HuH-7 (cell line): ENCODE results near the gene PTPRK.

Source experiments
- DNase-seq: peaks from one replicate; pipeline ENCODE4 v3.0.0; 2011; ENCODE audit warnings: low spot score

Gene PTPRK

DNA sequence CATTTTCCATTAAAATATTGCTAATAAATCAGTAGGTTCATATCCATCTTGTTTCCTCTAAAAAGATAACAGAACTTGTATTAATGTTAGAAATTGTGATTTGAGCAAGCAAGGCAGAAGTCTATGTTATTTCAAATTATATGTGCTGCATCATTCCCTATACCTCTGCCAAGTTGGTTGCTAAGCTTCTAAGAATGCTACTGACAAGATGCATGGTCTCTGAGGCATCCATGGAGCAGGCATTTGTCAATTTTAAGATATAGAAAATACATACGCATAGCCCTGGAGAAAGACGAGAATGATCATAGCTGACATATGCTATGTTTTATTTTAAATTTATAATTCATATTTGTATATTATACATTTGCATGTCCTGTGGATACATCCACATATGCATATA, 451.2 kb downstream of the PTPRK start:
- no peak for DNase-seq

DNA sequence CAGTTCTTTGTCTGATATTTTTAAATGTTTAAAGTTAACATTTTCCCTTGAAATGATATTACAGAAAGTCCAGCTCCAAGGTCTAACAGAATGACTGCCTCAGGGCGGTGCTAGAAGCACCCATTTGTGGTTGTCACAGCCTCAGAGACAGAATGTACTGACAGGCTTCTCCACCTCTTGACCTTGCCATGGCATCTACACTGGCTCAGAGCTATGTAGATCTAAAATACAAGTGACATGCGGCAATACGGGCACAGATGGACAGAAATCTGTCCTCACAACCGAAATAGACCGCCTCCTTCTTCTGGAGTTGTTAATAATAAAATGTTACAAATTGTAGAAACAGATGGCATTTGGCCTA, 452.3 kb downstream of the PTPRK start:
- DNase-seq: no peak

DNA sequence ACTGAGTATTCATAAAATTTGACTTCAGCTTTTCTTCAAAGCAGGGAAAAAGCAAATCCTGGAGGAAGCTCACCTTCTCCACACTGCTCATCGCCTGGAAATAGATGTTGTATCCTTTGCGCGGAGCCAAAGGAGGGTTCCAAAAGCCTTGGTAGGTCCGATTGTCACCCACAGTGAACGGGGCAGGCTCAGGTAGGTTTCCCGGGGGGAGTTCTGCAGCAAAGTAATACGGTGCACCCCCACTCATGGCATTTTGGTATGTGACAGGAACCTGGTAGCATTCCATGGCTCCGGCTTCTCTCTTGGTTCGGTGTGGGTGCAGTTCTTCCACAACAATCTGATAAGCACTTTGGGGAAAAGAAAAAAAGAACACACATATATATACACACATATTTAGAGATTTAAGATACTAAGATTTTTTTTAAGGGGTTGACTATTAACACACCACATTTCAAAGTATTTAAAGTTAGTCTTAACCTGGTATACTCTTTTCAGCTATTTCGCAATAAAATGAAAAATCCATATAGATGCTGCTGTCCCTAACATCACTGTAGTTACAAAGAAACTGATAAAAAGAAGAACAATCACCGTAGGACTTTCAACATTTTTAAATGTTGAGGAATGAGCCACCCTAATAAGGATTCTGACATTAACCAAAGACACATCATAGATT, 452.8 kb downstream of the PTPRK start:
- no peak for DNase-seq

DNA sequence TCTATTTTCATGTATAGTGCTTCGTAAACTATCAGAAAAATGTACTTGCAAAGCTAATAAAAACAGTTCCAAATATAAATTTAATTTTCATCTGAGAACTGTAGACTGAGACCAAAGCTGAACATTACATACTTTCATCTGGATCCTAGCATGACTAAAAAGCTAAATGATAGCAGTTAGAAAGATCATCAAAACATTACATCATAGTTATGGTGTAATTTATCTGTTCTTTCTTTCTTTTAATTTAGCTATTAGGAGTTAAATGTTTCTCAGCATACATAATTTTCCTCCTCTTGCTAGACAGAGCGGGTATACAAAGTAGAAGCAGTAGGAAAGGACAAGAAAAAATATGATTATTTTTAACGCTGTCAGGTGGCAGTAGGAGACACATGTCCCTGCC, 455.3 kb downstream of the PTPRK start:
- no peak for DNase-seq

DNA sequence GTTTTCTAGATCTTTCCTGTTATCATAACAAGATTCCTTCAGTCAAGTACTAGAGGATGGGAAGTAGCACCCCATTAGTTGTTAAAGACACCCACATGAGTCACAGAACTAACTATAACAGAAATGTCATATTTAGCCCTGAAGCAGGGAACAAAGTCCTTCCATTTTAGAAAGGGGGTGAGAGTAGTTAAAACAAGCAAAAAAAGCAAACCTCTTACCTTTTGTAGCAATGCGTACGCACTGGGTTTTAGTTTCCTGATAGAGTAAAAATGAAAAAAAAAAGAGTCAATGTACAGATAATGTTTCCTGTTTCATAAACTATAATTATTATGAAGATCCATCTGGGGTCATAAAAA, 455.9 kb downstream of the PTPRK start:
- DNase-seq: no peak

DNA sequence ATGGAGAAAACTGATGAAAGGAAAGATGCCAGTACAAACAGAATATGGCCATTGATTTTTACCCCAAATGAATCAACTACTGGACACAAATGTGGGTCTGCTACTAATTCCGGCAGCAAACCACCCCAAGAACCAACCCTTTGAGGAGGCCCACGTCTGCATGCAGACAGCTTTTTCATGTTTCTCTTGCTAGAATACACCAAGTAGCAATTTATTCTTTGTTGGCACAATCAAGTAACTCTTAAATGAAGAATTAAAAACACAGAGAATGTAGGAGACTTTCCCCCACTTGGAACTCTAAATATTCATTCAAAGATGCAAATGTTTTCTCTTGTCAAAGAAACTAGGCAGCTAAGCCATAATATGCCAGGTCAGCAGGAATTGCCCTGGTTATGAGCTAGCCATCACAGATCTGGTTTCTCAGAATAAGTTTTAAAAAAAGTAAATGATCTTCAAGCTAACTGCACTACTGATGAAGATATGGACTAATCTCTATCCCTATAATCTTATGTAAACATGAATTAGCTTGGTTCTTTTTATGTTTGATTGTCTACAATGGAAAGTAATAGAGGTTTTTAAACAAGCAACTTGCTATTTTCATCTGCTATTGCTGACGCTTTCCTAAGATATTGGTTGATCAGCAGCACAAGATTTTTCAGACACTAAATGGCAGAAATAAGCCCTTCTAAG, 456.4 kb downstream of the PTPRK start:
- DNase-seq: no peak

DNA sequence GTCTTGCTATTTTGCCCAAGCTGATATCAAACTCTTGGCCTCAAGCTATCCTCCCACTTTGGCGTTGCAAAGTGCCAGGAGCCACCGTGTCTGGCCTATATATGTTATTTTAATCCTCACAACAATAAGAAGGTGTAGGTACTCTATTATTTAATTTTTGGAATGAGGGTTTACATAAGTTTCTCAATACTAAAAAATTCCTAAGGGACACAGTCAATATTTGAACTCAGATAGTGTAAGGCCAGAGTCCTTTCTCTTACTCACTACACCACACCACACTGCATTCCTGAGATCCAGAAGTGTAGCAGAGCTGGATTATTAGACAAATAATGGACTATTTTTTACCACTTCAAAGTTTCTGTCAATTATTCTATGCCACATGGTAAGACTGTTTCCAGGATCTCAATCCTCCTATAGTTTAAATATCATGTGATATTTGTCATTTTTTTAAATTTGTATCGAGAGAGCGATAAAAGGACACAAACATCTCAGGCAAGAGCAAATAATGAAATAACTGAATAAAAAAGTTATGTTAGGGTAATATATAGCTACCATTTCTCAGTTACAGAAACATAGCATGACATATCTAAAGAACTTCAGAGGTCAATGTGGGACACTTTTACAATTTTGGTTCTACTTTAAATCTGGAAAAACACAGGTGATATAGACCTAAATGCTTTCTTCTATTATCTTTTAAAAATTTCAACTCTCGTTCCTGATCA, 457.4 kb downstream of the PTPRK start:
- peak; percentile 34 for DNase-seq

DNA sequence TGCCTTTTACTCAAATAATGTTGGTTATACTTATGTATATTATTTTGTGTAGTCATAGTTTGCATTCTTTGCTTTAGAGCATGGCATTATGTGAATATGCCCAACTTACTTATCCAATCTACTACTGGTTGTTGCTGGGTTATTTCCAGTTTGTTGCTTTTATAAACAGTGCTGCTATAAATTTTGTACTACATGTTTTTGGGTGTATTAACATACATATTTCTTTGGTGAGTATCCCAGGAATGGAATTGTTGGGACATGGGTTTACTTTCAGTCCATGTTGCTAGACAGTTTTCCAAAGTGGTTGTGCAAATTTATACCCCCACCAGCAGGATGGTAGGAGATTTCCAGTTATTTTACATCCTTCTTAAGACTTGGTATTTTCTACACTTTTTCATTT, 462.5 kb downstream of the PTPRK start:
- no peak for DNase-seq

DNA sequence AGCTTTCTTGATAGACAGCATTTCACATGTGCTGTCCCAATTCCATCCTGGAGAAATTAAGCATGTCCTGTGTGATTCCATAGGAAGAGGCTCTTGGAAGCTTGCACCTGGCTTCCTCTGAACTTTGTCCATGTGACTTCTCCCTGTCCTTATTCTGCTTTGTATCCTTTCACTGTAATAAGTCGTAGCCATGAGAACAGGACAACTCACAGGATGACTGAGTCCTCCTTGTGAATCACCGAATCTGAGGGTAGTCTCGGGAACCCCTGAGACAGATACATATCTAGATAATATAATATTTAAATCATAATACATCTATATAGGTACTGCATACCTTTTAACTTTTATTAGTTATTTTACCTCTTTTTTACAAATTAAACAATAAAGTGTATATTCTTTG, 462.9 kb downstream of the PTPRK start:
- DNase-seq: no peak

DNA sequence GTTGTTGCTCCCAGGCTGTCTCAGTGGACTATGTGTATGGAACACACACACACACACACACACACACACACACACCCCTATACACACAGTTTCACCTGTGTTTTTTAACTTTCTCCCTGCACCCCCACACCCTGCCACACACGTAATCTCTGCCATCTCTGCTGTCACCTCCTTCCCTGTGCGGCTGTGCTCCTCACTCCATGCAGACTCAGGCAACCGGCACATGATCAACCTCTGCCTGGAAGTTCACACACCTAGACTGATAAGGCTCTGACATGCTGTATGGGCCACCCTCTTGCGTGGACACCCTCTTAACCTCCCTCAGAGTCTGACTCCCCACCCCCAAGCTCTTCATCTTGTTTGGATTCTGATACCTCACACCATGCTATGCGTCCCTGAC, 467.3 kb downstream of the PTPRK start:
- no peak for DNase-seq

DNA sequence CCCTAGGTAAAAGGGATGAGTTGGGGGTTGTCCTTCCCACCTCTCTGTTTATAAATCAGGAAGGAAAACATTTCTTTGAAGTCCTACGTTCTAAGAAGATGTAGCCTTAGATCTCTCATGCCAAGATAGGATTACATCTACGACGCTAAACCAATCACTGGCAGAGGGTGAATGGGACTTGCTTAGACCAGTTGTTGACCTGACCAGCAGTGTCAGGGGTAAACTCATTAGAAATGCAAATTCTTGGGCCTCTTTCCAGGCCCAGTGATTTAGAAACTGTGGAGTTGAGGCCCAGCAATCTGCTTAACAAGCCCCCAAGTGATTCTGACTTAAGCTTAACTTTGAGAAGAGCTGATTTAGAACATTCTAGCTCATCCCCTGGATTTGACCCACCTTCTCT, 472.4 kb downstream of the PTPRK start:
- no peak for DNase-seq

DNA sequence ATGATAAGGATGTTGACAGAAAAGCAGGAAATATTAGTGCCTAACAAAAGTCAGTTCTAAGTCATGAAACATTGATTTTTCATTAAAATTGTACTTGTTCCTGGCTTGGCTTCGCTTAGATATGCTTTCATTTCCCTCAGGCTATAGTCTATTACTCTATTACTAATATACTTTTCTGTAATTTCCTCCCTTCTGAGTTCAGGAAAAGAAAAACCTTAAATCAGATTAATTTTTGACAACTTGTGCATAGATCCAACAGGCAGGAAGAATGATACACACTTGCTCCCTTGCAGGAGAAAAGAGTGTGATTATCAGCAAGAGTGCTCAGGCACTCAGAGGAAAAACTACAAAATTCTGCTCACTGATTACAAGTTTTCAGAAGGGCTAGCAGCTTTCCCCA, 474.4 kb downstream of the PTPRK start:
- no peak for DNase-seq

DNA sequence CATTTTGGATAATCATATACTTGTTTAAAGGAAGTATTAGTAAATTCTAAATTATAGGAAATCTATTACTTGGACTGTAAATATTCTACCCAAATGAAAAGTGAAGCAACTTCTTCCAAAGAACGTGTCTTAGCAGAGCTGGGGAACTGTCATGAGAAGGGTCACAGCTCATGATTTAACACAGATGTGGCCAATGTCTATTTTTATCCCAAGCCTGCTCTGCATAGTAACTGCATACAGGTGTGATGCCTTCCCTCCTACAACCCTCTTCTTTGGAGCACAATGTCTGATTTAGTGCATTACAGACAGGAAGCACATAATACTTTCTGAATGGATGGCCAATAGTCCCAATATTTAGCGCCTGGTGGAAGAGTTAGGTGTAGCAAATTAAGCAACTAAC, 480.9 kb downstream of the PTPRK start:
- no peak for DNase-seq

DNA sequence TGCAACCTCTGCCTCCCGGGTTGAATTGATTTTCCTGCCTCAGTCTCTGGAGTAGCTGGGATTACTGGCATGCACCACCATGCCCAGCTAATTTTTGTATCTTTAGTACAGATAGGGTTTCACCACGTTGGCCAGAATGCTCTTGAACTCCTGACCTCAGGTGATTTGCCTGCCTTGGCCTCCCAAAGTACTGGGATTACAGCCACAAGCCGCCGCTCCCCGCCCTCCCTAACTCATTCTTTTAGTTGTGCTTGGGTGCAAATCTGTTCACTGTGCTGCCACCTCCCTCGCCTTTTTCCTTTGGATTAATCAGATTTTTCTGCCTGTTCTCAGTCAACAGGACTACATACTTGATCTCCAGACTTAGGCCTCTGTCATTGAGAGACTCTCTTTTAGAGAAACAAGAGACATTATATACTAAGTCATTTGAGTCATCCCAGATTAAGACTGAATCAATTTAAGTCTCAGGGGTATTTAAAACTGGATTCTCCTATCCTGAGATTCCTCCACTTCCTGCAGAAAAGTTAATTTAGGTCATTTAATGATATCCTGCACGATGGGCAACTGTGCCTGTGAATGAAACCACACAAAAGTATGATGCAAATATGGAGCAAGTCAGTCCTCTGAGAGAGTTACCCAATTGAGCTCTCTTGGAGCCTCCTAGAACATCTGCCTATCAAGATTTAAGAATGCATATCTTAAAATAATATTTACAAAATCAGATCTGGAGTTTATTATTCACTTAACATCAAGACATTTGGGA, 483.4 kb downstream of the PTPRK start:
- no peak for DNase-seq

DNA sequence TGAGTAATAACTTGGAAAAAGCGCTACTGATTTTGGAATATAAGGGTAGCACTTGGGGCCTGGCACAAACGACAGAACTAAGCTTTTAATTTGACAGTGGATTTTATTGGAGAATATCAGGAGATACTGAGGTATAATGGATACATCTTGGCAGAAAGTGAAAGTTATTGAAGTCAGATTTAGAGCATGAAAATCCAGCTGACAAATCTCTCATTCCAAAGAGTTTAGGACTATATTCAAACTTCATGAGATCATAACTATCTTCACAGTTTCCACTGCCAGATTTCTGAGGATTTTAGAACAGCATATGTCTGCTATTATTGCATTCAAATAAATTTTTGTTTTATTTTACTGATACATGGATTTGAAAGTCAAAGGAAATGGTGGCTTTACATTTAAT, 487.2 kb downstream of the PTPRK start:
- DNase-seq: no peak

DNA sequence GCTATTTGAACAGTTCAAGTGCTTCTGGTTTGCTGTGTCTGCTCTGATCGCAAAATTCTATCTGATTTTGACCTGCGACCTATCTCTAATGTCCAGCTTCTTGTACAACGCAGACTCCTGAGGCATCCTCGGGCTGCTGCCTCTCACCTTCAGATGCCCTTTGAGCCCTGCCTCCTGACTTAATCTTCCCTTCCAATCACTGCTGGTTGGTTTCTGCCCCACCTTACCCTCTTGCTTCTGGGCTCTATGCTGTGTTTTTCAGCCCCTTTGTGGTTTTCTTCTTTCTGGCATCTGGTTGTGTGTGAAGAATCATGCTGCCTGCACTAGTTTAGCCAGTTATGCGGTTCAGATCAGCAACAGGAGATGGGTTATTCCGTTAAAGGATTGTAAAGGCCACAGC, 488.4 kb downstream of the PTPRK start:
- DNase-seq: no peak

DNA sequence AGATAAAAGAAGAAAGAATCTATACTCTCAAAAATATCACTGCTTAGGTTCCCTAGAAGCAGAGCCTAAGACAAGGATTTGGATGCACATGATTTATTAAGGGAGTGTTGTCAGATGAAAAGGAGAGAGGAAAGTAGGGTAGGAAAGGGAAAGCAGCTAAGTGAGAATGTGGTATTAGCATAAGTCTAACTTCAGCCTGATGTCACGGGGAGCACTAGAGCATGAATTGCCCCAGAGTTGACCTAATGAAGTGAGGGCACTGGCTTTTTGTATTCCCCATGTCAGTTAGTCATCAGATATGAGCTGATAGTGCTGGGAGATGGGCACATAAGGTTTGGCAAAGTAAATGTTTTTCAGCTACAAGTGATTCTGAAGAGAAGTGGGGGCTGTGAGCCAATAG, 490.6 kb downstream of the PTPRK start:
- DNase-seq: no peak

DNA sequence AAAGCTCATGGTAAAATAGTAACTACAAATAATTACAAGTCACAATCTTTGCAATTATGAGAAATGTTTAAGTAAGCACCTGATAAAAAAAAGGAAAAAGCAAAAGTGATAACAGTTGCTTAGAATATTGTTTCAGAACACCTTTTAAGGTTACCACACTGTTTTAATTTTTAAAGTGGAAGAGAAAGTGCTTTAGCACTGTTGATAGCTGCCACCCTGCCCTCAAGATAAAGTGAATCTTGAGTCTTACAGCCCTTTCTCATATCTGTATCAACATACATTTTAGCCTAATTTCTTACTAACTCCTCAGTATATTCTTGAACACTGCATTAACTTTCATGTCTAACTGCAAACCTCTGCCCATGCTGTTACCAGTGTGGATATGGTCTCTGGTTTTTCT, 492.2 kb downstream of the PTPRK start:
- no peak for DNase-seq

DNA sequence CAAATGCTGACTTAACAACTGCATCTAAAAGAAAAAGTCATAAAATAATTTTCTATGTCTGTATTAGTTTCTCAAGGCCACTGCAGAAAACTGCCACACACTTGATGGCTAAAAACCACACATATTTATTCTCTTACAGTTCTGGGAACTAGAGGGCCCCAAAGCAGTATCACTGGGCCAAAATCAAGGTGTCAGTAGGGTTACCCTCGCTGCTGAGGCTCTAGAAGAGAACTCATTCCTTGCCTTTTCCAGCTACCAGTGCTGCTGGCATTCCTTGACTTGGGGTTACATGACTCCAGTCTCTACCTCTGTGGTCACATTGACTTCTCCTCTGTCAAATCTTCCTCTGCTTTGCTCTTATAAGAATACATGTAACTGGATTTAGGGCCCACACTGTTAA, 494.9 kb downstream of the PTPRK start:
- DNase-seq: no peak

DNA sequence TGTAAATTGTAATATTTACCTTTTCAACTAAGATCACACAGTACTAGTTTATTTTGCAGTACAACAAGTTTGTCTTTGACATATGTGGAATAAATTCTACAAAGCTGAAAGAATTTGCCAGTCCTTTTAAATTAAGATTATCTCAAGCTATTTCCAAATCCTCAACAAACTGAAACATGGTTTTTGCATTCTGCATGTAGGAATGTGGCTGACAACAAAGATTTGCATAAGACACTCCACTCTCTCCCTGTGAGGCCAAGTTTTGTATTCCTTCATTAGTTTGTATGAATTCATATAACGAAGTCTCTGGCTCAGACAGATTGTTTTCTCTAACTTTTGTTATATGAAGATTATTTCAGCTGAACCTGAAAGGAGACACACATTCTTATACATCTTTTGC, 495.4 kb downstream of the PTPRK start:
- DNase-seq: no peak

DNA sequence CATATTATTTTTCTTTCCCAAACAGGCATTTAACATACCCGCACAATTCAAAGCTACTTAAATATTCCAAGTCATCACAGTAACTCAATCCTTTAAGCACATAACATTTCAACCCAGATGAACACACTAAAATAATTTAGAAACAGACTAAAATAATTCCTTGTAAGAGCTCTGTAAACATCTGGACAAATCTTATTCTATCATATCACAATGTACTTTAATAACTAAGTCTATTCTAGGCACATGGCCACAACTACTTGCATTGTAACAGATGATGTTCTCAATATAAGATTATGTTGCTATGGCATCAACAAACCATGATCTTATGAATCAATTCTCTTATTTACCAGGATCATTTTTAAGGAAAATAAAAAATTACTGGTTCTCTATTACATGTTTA, 496.4 kb downstream of the PTPRK start:
- no peak for DNase-seq

DNA sequence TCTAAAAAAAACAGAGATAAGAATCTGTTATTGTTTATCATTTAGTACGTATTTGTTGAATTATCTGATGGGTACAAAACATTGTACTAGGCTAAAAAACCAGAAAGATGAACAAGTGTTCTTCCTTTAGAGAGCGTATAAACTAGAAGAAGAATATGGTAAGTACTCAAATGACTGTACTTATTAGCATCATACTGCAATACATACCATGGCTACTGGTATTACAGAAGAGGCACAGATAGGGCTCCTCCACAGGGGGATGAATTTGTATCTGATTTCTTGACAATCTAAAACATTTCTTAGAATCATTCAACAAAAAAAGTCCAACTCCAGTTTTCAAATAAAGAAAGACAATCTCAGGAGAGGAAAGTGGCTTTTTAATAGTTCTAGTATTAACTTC, 501.6 kb downstream of the PTPRK start:
- no peak for DNase-seq

DNA sequence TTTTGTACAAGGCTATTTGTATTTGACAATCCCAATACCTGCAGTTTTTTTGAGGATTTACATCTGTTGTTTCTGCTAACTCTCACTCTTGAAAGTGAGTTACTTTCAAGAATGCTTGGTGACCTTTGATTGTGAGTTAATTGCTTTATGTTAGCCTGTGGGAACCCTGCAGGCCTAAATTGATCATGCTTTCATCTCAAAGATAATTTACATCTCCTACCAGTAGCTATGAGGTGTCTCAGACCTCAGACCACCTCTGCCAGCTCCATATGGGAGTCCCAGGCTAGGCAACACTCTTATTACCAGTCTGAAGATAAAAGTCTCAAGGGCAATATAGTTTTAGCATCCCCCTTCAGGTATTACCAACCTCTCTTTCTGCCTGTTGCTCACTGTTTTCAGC, 503.1 kb downstream of the PTPRK start:
- no peak for DNase-seq
